ENCODE measurements around the gene STAT2.
"Not testable (repeated sequence)": the region's sequence is repeated elsewhere in the genome, so short reads cannot be mapped to it uniquely, and the experiment has no call there.

The STAT2 gene

DNA sequence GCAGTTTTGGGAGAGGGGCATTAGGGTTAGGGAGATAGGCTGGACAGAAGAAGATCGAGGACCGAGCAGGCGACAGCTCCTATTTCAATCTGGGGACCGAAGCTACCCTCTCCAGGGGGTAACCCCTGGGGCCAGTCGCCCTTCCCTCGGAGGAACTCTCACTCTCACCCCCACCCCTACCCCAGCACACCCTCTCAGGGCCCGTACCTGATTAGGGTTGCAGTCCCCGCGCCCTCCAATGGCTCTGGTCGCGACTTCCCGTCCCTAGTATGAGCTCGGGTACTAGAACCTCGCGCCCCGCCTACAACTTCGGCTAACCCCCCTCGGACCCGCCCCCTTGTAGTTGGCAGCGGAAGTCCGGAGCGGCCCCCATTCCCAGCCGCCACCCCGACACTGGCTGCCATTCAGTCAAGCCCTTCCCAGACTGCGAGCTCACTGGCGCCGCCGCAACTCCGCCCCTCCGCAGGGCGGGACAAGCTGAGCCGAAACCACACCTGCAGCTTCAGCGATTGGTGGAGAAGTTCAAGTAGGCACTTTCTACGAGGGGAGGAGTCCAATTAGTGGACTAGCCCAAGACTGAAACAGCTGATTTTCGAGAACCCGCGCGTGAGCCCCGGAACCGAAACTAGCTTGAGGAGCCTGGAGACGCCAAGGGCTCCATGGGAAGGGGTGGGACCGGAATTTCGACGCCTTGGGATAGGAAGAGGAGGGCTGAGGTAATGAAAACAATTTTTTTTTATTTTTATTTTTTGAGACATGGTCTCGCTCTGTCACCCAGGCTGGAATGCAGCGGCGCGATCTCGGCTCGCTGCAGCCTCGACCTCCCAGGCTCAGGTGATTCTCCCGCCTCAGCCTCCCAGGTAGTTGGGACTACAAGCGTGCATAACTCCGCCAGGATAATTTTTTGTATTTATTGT, at the start of gene STAT2:
TSS of gene STAT2 (minus strand) at position 257 of the 917 bp plus-strand sequence. CDS start 3,536 bp downstream, outside the sequence.
- peaks cover 27% of the 10 kb centered on the region for H3K4me1 ChIP-seq (ENCODE audit: insufficient read depth, low read length)
- no peaks in the 10 kb centered on the region for H3K9me3 ChIP-seq (ENCODE audit: insufficient read depth, low read length, severe bottlenecking)
- peak within 1 kb of the TSS; percentile 70 for H3K9ac ChIP-seq (ENCODE audit: low read depth, low read length)
- no peak for TF ChIP-seq EZH2 (IDR thresholded peaks at IDR 0.05; ENCODE audit: borderline replicate concordance, low read depth, low read length, severe bottlenecking)
- TF ChIP-seq CTCF (IDR thresholded peaks at IDR 0.05; ENCODE audit: borderline replicate concordance, extremely low read depth, low read length, poor library complexity, severe bottlenecking): no peak
- peak within 1 kb of the TSS; percentile 77 for H3K27ac ChIP-seq (ENCODE audit: low read length)
- peak within 1 kb of the TSS; percentile 82 for H3K4me2 ChIP-seq (ENCODE audit: insufficient read depth, low read length)
- H3K27me3 ChIP-seq (ENCODE audit: insufficient read depth, low read length, poor library complexity): no peaks in the 10 kb centered on the region
- H2AFZ ChIP-seq (ENCODE audit: low read depth, low read length): peak within 1 kb of the TSS; percentile 73
- DNase-seq (peak; percentile 100), ATAC-seq (ENCODE audit: insufficient read depth, low read depth) (peak; percentile 94)
- H3K4me3 ChIP-seq (ENCODE audit: low read depth in 1 of 2, low read length in 2 of 2): peak within 1 kb of the TSS; percentile 72 to 77
- no peaks in the 10 kb centered on the region for H4K20me1 ChIP-seq (ENCODE audit: insufficient read depth, low read length)
- peaks cover 13% of the 10 kb centered on the region for H3K36me3 ChIP-seq (ENCODE audit: insufficient read depth, low read length)
- peaks cover 21% of the 10 kb centered on the region for H3K79me2 ChIP-seq (ENCODE audit: insufficient read depth, low read length)

DNA sequence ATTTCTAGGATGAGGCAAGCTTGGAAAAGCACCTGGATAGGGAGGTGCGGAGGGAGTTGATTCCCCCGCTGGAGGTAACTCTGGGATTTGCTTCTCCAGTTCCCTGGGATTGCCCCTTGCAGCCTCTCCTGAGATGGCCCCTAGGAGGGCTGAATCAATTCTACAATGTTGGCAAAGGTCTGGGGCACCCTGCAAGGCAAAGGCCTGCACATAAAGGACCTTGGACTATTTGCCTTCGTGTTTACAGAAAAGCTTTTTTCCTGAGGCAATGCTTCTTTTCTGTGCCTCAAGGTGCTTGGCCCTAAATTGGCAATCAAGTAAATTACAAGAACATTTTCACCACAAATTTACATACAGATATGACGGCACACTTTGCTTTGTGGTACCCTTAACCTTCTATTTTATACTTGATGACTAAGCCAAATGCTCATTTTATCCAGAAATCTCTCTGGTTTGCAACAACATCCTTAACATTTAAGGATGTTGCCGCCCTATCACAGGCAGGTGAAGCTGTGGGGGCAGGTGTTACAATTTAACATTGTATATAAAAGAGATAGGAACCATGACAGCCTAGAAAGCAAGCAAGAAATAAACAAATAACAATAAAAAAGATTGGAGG, 49.0 kb upstream of the STAT2 start:
- H4K20me1 ChIP-seq (ENCODE audit: insufficient read depth, low read length): no peaks in the 10 kb centered on the region; the same call in 1 of the 2 replicates
- TF ChIP-seq EZH2 (IDR thresholded peaks at IDR 0.05; ENCODE audit: borderline replicate concordance, low read depth, low read length, severe bottlenecking): no peak
- no peak for TF ChIP-seq CTCF (IDR thresholded peaks at IDR 0.05; ENCODE audit: borderline replicate concordance, extremely low read depth, low read length, poor library complexity, severe bottlenecking)
- no peak for DNase-seq
- no peak for ATAC-seq (ENCODE audit: insufficient read depth, low read depth)
- no peak overlapping the region for H3K4me3 ChIP-seq (ENCODE audit: low read depth in 1 of 2, low read length in 2 of 2)
- H3K9me3 ChIP-seq (ENCODE audit: insufficient read depth, low read length, severe bottlenecking): no peaks in the 10 kb centered on the region
- H3K4me1 ChIP-seq (ENCODE audit: insufficient read depth, low read length): no peaks in the 10 kb centered on the region
- no peaks in the 10 kb centered on the region for H3K79me2 ChIP-seq (ENCODE audit: insufficient read depth, low read length)
- H3K4me2 ChIP-seq (ENCODE audit: insufficient read depth, low read length): no peak overlapping the region
- H3K36me3 ChIP-seq (ENCODE audit: insufficient read depth, low read length): peaks cover 8% of the 10 kb centered on the region; the same call in 1 of the 2 replicates
- no peak overlapping the region for H3K27ac ChIP-seq (ENCODE audit: low read length)
- no peaks in the 10 kb centered on the region for H3K27me3 ChIP-seq (ENCODE audit: insufficient read depth, low read length, poor library complexity)
- H2AFZ ChIP-seq (ENCODE audit: low read depth, low read length): no peak overlapping the region
- no peak overlapping the region for H3K9ac ChIP-seq (ENCODE audit: low read depth, low read length)

- not testable (repeated sequence) for DNase-seq; H3K27me3 ChIP-seq (ENCODE audit: insufficient read depth, low read length, poor library complexity); H3K4me1 ChIP-seq (ENCODE audit: insufficient read depth, low read length); H3K27ac ChIP-seq (ENCODE audit: low read length); H3K79me2 ChIP-seq (ENCODE audit: insufficient read depth, low read length); H4K20me1 ChIP-seq (ENCODE audit: insufficient read depth, low read length); H3K4me3 ChIP-seq (ENCODE audit: low read depth in 1 of 2, low read length in 2 of 2); H2AFZ ChIP-seq (ENCODE audit: low read depth, low read length); H3K36me3 ChIP-seq (ENCODE audit: insufficient read depth, low read length); H3K4me2 ChIP-seq (ENCODE audit: insufficient read depth, low read length); H3K9ac ChIP-seq (ENCODE audit: low read depth, low read length); H3K9me3 ChIP-seq (ENCODE audit: insufficient read depth, low read length, severe bottlenecking); ATAC-seq (ENCODE audit: insufficient read depth, low read depth)
Observed at GRCh38 chr12:56404227-56404626, 44.3 kb upstream of the STAT2 start.

- H4K20me1 ChIP-seq (ENCODE audit: insufficient read depth, low read length); H3K9me3 ChIP-seq (ENCODE audit: insufficient read depth, low read length, severe bottlenecking); ATAC-seq (ENCODE audit: insufficient read depth, low read depth); H3K27ac ChIP-seq (ENCODE audit: low read length); DNase-seq; H3K4me3 ChIP-seq (ENCODE audit: low read depth in 1 of 2, low read length in 2 of 2); H3K4me2 ChIP-seq (ENCODE audit: insufficient read depth, low read length); H3K79me2 ChIP-seq (ENCODE audit: insufficient read depth, low read length); H3K36me3 ChIP-seq (ENCODE audit: insufficient read depth, low read length); H3K9ac ChIP-seq (ENCODE audit: low read depth, low read length); H3K27me3 ChIP-seq (ENCODE audit: insufficient read depth, low read length, poor library complexity); H3K4me1 ChIP-seq (ENCODE audit: insufficient read depth, low read length); H2AFZ ChIP-seq (ENCODE audit: low read depth, low read length): not testable (repeated sequence)
Observed at GRCh38 chr12:56401612-56402011, 41.7 kb upstream of the STAT2 start.

DNA sequence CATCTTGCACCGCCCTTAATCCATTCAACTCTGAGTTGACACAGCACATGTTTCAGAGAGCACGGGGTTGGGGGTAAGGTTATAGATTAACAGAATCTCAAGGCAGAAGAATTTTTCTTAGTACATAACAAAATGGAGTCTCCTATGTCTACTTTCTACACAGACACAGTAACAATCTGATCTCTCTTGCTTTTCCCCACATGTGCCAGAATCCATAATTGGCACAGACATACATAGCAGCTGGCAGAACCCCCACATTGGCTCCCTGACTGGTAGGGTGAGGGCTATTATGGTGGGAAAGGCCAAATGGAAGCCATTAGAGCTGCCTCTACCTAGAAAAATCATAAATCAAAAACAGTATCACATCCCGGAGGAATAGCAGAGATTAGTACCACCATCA, 41.2 kb upstream of the STAT2 start:
- not testable (repeated sequence) for H3K36me3 ChIP-seq (ENCODE audit: insufficient read depth, low read length); H3K79me2 ChIP-seq (ENCODE audit: insufficient read depth, low read length); H3K4me3 ChIP-seq (ENCODE audit: low read depth in 1 of 2, low read length in 2 of 2); H3K4me1 ChIP-seq (ENCODE audit: insufficient read depth, low read length); DNase-seq; H3K9me3 ChIP-seq (ENCODE audit: insufficient read depth, low read length, severe bottlenecking); H4K20me1 ChIP-seq (ENCODE audit: insufficient read depth, low read length); H3K27me3 ChIP-seq (ENCODE audit: insufficient read depth, low read length, poor library complexity); H3K9ac ChIP-seq (ENCODE audit: low read depth, low read length); H3K27ac ChIP-seq (ENCODE audit: low read length); H2AFZ ChIP-seq (ENCODE audit: low read depth, low read length); H3K4me2 ChIP-seq (ENCODE audit: insufficient read depth, low read length); ATAC-seq (ENCODE audit: insufficient read depth, low read depth)

GRCh38 chr12:56399466-56399865, 39.6 kb upstream of the STAT2 start:
- H3K9ac ChIP-seq (ENCODE audit: low read depth, low read length); H2AFZ ChIP-seq (ENCODE audit: low read depth, low read length); H3K36me3 ChIP-seq (ENCODE audit: insufficient read depth, low read length); H3K27ac ChIP-seq (ENCODE audit: low read length); H3K4me1 ChIP-seq (ENCODE audit: insufficient read depth, low read length); H3K9me3 ChIP-seq (ENCODE audit: insufficient read depth, low read length, severe bottlenecking); H3K27me3 ChIP-seq (ENCODE audit: insufficient read depth, low read length, poor library complexity); H4K20me1 ChIP-seq (ENCODE audit: insufficient read depth, low read length); H3K4me2 ChIP-seq (ENCODE audit: insufficient read depth, low read length); ATAC-seq (ENCODE audit: insufficient read depth, low read depth); DNase-seq; H3K4me3 ChIP-seq (ENCODE audit: low read depth in 1 of 2, low read length in 2 of 2); H3K79me2 ChIP-seq (ENCODE audit: insufficient read depth, low read length): not testable (repeated sequence)

Measured in DND-41 (cell line).